ENCODE data around the gene FCGR1A. TPM values are rescaled to one million over a fixed set of nuclear protein-coding genes. Genes with fewer than 3 reads are reported as not detected.

FCGR1A gene
- not detected in 2 replicates for total RNA-seq

GRCh38 chr1:149782600-149782999 lies at the start of gene FCGR1A:
TSS of gene FCGR1A (plus strand) at chr1:149782694. CDS start at chr1:149782744, 50 bp downstream.

Other genes starting within 250 kb of the FCGR1A start
- not detected in 2 replicates for gene PPIAL4C, start 198.8 kb upstream of the FCGR1A start, total RNA-seq
- gene BOLA1, start 116.9 kb downstream of the FCGR1A start, total RNA-seq, result 9.9 and 19.5 TPM in 2 replicates
- gene SV2A, start 135.2 kb downstream of the FCGR1A start, total RNA-seq, result 0.34 and 0.36 TPM in 2 replicates
- gene SF3B4, start 145.1 kb downstream of the FCGR1A start, total RNA-seq, result 15.0 and 20.9 TPM in 2 replicates
- 1.7 and 3.1 TPM in 2 replicates for gene MTMR11, start 154.2 kb downstream of the FCGR1A start, total RNA-seq
- gene OTUD7B, start 228.0 kb downstream of the FCGR1A start, total RNA-seq, result 19.5 and 24.9 TPM in 2 replicates

All from nasal cavity respiratory epithelium epithelial cell of viscerocranial mucosa (primary cell).